Inflammatory macrophage treated with lipopolysaccharide for 1 hour (primary cell): ENCODE measurements around the gene WDR86.

ENCODE experiments used
- DNase-seq, 2 donors: peaks; one replicate each; pipeline ENCODE4 v3.0.0-alpha.2; 2020 to 2022

The WDR86 gene

GRCh38 chr7:151439855-151440798, 30.3 kb upstream of the WDR86 start, which contains the start of gene CRYGN:
Gene CRYGN (minus strand): TSS chr7:151440141. CDS start chr7:151439917, 224 bp downstream.
- DNase-seq, result no peak

- DNase-seq, result no peak
Measured at GRCh38 chr7:151438864-151439601, 29.2 kb upstream of the WDR86 start.

- DNase-seq, result no peak
Measured at GRCh38 chr7:151437866-151438516, 28.2 kb upstream of the WDR86 start.

GRCh38 chr7:151437159-151437553, 27.3 kb upstream of the WDR86 start:
- DNase-seq, result no peak

- DNase-seq, result no peak
Measured at GRCh38 chr7:151436446-151437158, 26.8 kb upstream of the WDR86 start.

GRCh38 chr7:151435971-151436370, 26.1 kb upstream of the WDR86 start:
- DNase-seq, result no peak

GRCh38 chr7:151435103-151435916, 25.5 kb upstream of the WDR86 start:
- DNase-seq, result no peak

- no peak for DNase-seq
Measured at GRCh38 chr7:151434549-151434948, 24.7 kb upstream of the WDR86 start.

GRCh38 chr7:151433721-151434400, 24.0 kb upstream of the WDR86 start:
- no peak for DNase-seq

GRCh38 chr7:151432658-151433521, 23.1 kb upstream of the WDR86 start:
- DNase-seq, result no peak

- no peak for DNase-seq
Measured at GRCh38 chr7:151431768-151432311, 22.0 kb upstream of the WDR86 start.

- no peak for DNase-seq
Measured at GRCh38 chr7:151431281-151431767, 21.5 kb upstream of the WDR86 start.

- no peak for DNase-seq
Measured at GRCh38 chr7:151430391-151431205, 20.8 kb upstream of the WDR86 start.

- no peak for DNase-seq
Measured at GRCh38 chr7:151429560-151430331, 19.9 kb upstream of the WDR86 start.

- no peak for DNase-seq
Measured at GRCh38 chr7:151429237-151429559, 19.4 kb upstream of the WDR86 start.

- DNase-seq, result no peak
Measured at GRCh38 chr7:151428378-151429236, 18.8 kb upstream of the WDR86 start.
